CD4-positive, alpha-beta T cell treated with Interleukin-4 for 1 hour (primary cell): ENCODE measurements around the gene MICAL2.

ENCODE experiments used
- DNase-seq, 2 donors: peaks; one replicate each; pipeline ENCODE4 v3.0.0-alpha.2; 2020 to 2022

Gene MICAL2

GRCh38 chr11:12098601-12099000 lies 11.8 kb upstream of the MICAL2 start:
- no peak for DNase-seq

GRCh38 chr11:12099132-12099873 lies 11.1 kb upstream of the MICAL2 start:
- DNase-seq = no peak

GRCh38 chr11:12100429-12100828 lies 10.0 kb upstream of the MICAL2 start:
- no peak for DNase-seq

GRCh38 chr11:12100841-12101242 lies 9.5 kb upstream of the MICAL2 start:
- DNase-seq = no peak

- no peak for DNase-seq
Measured at GRCh38 chr11:12101318-12101717, 9.1 kb upstream of the MICAL2 start.

- DNase-seq = no peak
Measured at GRCh38 chr11:12102588-12103410, 7.6 kb upstream of the MICAL2 start.

- DNase-seq = no peak
Measured at GRCh38 chr11:12103411-12104225, 6.8 kb upstream of the MICAL2 start.

GRCh38 chr11:12105471-12105870 lies 4.9 kb upstream of the MICAL2 start:
- DNase-seq = no peak

- no peak for DNase-seq
Measured at GRCh38 chr11:12106101-12106500, 4.3 kb upstream of the MICAL2 start.

- no peak for DNase-seq
Measured at GRCh38 chr11:12106501-12106900, 3.9 kb upstream of the MICAL2 start.

- DNase-seq = no peak
Measured at GRCh38 chr11:12108875-12109453, 1.4 kb upstream of the MICAL2 start.

- no peak for DNase-seq
Measured at GRCh38 chr11:12109591-12110196, 696 bp upstream of the MICAL2 start.

- DNase-seq = no peak
Measured at GRCh38 chr11:12110714-12111548, 541 bp downstream of the MICAL2 start.

GRCh38 chr11:12111549-12112520 lies 1.4 kb downstream of the MICAL2 start:
- no peak for DNase-seq

GRCh38 chr11:12112750-12113149 lies 2.4 kb downstream of the MICAL2 start:
- DNase-seq = no peak

- DNase-seq = no peak
Measured at GRCh38 chr11:12113294-12113693, 2.9 kb downstream of the MICAL2 start.

- no peak for DNase-seq
Measured at GRCh38 chr11:12114193-12115033, 4.0 kb downstream of the MICAL2 start.

GRCh38 chr11:12116425-12117032 lies 6.1 kb downstream of the MICAL2 start:
- no peak for DNase-seq

- no peak for DNase-seq
Measured at GRCh38 chr11:12117200-12117599, 6.8 kb downstream of the MICAL2 start.
